ENCODE results near the gene ABHD17C.

Gene ABHD17C

GRCh38 chr15:80703965-80704364 lies 8.9 kb downstream of the ABHD17C start:
- no peak for DNase-seq (ENCODE audit: low spot score)
- in situ Hi-C loops (cut with MboI; ENCODE audit: low pct_unique_long_range_greater_than_20kb, low sequenced_read_pairs, unreplicated experiment): no loop called here
- no peak for TF ChIP-seq CTCF (IDR thresholded peaks at IDR 0.05; ENCODE audit: extremely low read depth, insufficient read depth, missing control alignments)

GRCh38 chr15:80706161-80706560 lies 11.1 kb downstream of the ABHD17C start:
- in situ Hi-C loops (cut with MboI; ENCODE audit: low pct_unique_long_range_greater_than_20kb, low sequenced_read_pairs, unreplicated experiment): no loop called here

GRCh38 chr15:80709542-80709941 lies 14.4 kb downstream of the ABHD17C start:
- no peak for DNase-seq (ENCODE audit: low spot score)
- no peak for TF ChIP-seq CTCF (IDR thresholded peaks at IDR 0.05; ENCODE audit: extremely low read depth, insufficient read depth, missing control alignments)
- in situ Hi-C loops (cut with MboI; ENCODE audit: low pct_unique_long_range_greater_than_20kb, low sequenced_read_pairs, unreplicated experiment): no loop called here

More at GRCh38 chr15:80706161-80706560, 11.1 kb downstream of the ABHD17C start:
- no peak for DNase-seq (ENCODE audit: low spot score)
- no peak for TF ChIP-seq CTCF (IDR thresholded peaks at IDR 0.05; ENCODE audit: extremely low read depth, insufficient read depth, missing control alignments)

- DNase-seq (ENCODE audit: low spot score): peak; percentile 55
- in situ Hi-C loops (cut with MboI; ENCODE audit: low pct_unique_long_range_greater_than_20kb, low sequenced_read_pairs, unreplicated experiment): no loop called here
- no peak for TF ChIP-seq CTCF (IDR thresholded peaks at IDR 0.05; ENCODE audit: extremely low read depth, insufficient read depth, missing control alignments)
Measured at GRCh38 chr15:80710635-80711554, 15.8 kb downstream of the ABHD17C start.

- no peak for DNase-seq (ENCODE audit: low spot score)
- in situ Hi-C loops (cut with MboI; ENCODE audit: low pct_unique_long_range_greater_than_20kb, low sequenced_read_pairs, unreplicated experiment): no loop called here
- no peak for TF ChIP-seq CTCF (IDR thresholded peaks at IDR 0.05; ENCODE audit: extremely low read depth, insufficient read depth, missing control alignments)
Measured at GRCh38 chr15:80711886-80712285, 16.8 kb downstream of the ABHD17C start.

GRCh38 chr15:80712956-80713355 lies 17.8 kb downstream of the ABHD17C start:
- DNase-seq (ENCODE audit: low spot score): no peak
- in situ Hi-C loops (cut with MboI; ENCODE audit: low pct_unique_long_range_greater_than_20kb, low sequenced_read_pairs, unreplicated experiment): no loop called here
- TF ChIP-seq CTCF (IDR thresholded peaks at IDR 0.05; ENCODE audit: extremely low read depth, insufficient read depth, missing control alignments): no peak
